Measurements from ENCODE around the gene ACTL8.

GRCh38 chr1:17839641-17840196, 84.6 kb downstream of the ACTL8 start:
- TF ChIP-seq, protein P1, sequence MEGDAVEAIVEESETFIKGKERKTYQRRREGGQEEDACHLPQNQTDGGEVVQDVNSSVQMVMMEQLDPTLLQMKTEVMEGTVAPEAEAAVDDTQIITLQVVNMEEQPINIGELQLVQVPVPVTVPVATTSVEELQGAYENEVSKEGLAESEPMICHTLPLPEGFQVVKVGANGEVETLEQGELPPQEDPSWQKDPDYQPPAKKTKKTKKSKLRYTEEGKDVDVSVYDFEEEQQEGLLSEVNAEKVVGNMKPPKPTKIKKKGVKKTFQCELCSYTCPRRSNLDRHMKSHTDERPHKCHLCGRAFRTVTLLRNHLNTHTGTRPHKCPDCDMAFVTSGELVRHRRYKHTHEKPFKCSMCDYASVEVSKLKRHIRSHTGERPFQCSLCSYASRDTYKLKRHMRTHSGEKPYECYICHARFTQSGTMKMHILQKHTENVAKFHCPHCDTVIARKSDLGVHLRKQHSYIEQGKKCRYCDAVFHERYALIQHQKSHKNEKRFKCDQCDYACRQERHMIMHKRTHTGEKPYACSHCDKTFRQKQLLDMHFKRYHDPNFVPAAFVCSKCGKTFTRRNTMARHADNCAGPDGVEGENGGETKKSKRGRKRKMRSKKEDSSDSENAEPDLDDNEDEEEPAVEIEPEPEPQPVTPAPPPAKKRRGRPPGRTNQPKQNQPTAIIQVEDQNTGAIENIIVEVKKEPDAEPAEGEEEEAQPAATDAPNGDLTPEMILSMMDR (IDR thresholded peaks at IDR 0.05 in 8 of 11, conservative IDR thresholded peaks at IDR 0.05 in 3 of 11) = no peak
- TF ChIP-seq POLR2AphosphoS5 (IDR thresholded peaks at IDR 0.05) (no peak), POLR2A (IDR thresholded peaks at IDR 0.05) (no peak)
